NB4 (cell line): ENCODE data around the gene SMAD7.

Experiments
- CTCF ChIP-seq: IDR thresholded peaks from one replicate; pipeline ENCODE4 v1.5.1; 2012; ENCODE audit warnings: low read depth, low read length
- POLR2A ChIP-seq: IDR thresholded peaks from 2 replicates; pipeline ENCODE4 v1.6.1; 2011; ENCODE audit warnings: mild to moderate bottlenecking; ENCODE audit not compliant: insufficient read length; ENCODE audit errors: extremely low read depth

GRCh38 chr18:48975817-48976649 lies 25.3 kb upstream of the SMAD7 start:
- TF ChIP-seq CTCF = no peak
- TF ChIP-seq POLR2A = no peak
